Measurements from ENCODE around the gene MKRN2.

DNA sequence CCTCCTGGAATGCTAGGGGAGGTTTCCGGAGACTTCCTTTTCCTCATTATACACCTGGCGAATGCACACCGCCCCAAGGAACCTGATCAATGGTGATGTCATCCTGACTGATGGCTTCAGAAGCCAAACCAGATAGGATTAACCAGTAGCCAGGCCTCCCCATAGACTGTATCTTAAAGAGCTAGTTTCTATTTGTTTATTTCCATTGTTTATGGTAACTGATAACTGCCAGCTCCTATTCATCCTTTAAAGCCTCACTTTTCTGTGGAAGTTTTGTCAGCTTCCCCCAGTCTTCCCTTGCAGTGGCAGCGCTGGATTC lies 11.5 kb upstream of the MKRN2 start, which contains the start of gene MKRN2OS:
- TF ChIP-seq, protein P1, sequence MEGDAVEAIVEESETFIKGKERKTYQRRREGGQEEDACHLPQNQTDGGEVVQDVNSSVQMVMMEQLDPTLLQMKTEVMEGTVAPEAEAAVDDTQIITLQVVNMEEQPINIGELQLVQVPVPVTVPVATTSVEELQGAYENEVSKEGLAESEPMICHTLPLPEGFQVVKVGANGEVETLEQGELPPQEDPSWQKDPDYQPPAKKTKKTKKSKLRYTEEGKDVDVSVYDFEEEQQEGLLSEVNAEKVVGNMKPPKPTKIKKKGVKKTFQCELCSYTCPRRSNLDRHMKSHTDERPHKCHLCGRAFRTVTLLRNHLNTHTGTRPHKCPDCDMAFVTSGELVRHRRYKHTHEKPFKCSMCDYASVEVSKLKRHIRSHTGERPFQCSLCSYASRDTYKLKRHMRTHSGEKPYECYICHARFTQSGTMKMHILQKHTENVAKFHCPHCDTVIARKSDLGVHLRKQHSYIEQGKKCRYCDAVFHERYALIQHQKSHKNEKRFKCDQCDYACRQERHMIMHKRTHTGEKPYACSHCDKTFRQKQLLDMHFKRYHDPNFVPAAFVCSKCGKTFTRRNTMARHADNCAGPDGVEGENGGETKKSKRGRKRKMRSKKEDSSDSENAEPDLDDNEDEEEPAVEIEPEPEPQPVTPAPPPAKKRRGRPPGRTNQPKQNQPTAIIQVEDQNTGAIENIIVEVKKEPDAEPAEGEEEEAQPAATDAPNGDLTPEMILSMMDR (IDR thresholded peaks at IDR 0.05; ENCODE audit: extremely low read depth in 1 of 2, insufficient read depth in 1 of 2, low read depth in 1 of 2, low read length in 2 of 2) = no peak
- TF ChIP-seq POLR2A (IDR thresholded peaks at IDR 0.05; ENCODE audit: low read depth, low read length) (no peak), GATA2 (IDR thresholded peaks at IDR 0.05; ENCODE audit: insufficient read depth, insufficient read length, low read depth, low read length) (no peak), EZH2 (IDR thresholded peaks at IDR 0.05; ENCODE audit: borderline replicate concordance, low read depth, low read length, severe bottlenecking) (no peak), MAX (IDR thresholded peaks at IDR 0.05; ENCODE audit: insufficient read depth, insufficient read length) (no peak), MYC (IDR thresholded peaks at IDR 0.05; ENCODE audit: low read depth, low read length) (no peak)

All from endothelial cell of umbilical vein (primary cell).